GM06990 (cell line): ENCODE results near the gene MTMR4.
A peak's percentile ranks its signal among the peaks of the same experiment; 100 is the strongest.

Source experiments
- DNase-seq: peaks from one replicate; pipeline ENCODE4 v3.0.0-alpha.2; 2011; ENCODE audit not compliant: insufficient read length; ENCODE audit errors: extremely low read depth
- H3K27me3 ChIP-seq: replicated peaks from 2 replicates; pipeline ENCODE4 v1.6.0; 2011; ENCODE audit warnings: low read length; ENCODE audit not compliant: control insufficient read depth, insufficient read depth
- H3K36me3 ChIP-seq: 2 replicates; pipeline ENCODE4 v1.5.1; 2011; ENCODE audit warnings: low read length; ENCODE audit not compliant: control insufficient read depth, insufficient read depth
- H3K4me3 ChIP-seq: replicated peaks from 2 replicates; pipeline ENCODE4 v1.5.1; 2011; ENCODE audit warnings: low read depth, mild to moderate bottlenecking, control low read depth, low read length
- CTCF ChIP-seq: IDR thresholded peaks from 2 replicates; pipeline ENCODE4 v1.5.1; 2011; ENCODE audit warnings: low read length, control low read depth, mild to moderate bottlenecking, inconsistent platforms; ENCODE audit not compliant: insufficient read depth, poor library complexity, severe bottlenecking

Gene MTMR4

GRCh38 chr17:58521680-58522079, 7.2 kb upstream of the MTMR4 start:
- Histone ChIP-seq H3K27me3 (no peaks in the 10 kb centered on the region), H3K4me3 (no peak overlapping the region), H3K36me3 (no peaks in the 10 kb centered on the region)
- DNase-seq, result no peak
- TF ChIP-seq CTCF, result no peak

GRCh38 chr17:58520843-58521430, 6.5 kb upstream of the MTMR4 start:
- DNase-seq, result no peak
- Histone ChIP-seq H3K4me3 (no peak overlapping the region), H3K27me3 (no peaks in the 10 kb centered on the region), H3K36me3 (no peaks in the 10 kb centered on the region; the same call in 1 of the 2 replicates)
- TF ChIP-seq CTCF, result peak; percentile 55

GRCh38 chr17:58517928-58518609, 3.6 kb upstream of the MTMR4 start:
- Histone ChIP-seq H3K27me3 (no peaks in the 10 kb centered on the region), H3K4me3 (peak overlapping the region; percentile 88), H3K36me3 (no peaks in the 10 kb centered on the region; the same call in 1 of the 2 replicates)
- peak; percentile 100 for DNase-seq
- no peak for TF ChIP-seq CTCF

GRCh38 chr17:58517378-58517927, 3.0 kb upstream of the MTMR4 start:
- Histone ChIP-seq H3K27me3 (no peaks in the 10 kb centered on the region), H3K36me3 (peaks cover 1% of the 10 kb centered on the region), H3K4me3 (peak overlapping the region; percentile 88)
- no peak for TF ChIP-seq CTCF
- DNase-seq, result no peak

GRCh38 chr17:58516644-58517377, 2.4 kb upstream of the MTMR4 start:
- H3K4me3 ChIP-seq, result peak overlapping the region; percentile 88
- TF ChIP-seq CTCF, result no peak
- H3K36me3 ChIP-seq, result peaks cover 4% of the 10 kb centered on the region
- no peak for DNase-seq
- H3K27me3 ChIP-seq, result no peaks in the 10 kb centered on the region
